Measurements from ENCODE around the gene PXN. TPM values are rescaled to one million over a fixed set of nuclear protein-coding genes. Genes with fewer than 3 reads are reported as not detected.

Gene PXN
- 204 to 247 TPM (median 225 TPM) in 5 replicates for total RNA-seq (2022; extraction: Qiagen RNA extraction; ENCODE audit: low read depth)

GRCh38 chr12:120265473-120266179 lies at the start of gene PXN:
TSS of gene PXN (minus strand) at chr12:120265730. CDS start at chr12:120265629, 101 bp downstream.

DNA sequence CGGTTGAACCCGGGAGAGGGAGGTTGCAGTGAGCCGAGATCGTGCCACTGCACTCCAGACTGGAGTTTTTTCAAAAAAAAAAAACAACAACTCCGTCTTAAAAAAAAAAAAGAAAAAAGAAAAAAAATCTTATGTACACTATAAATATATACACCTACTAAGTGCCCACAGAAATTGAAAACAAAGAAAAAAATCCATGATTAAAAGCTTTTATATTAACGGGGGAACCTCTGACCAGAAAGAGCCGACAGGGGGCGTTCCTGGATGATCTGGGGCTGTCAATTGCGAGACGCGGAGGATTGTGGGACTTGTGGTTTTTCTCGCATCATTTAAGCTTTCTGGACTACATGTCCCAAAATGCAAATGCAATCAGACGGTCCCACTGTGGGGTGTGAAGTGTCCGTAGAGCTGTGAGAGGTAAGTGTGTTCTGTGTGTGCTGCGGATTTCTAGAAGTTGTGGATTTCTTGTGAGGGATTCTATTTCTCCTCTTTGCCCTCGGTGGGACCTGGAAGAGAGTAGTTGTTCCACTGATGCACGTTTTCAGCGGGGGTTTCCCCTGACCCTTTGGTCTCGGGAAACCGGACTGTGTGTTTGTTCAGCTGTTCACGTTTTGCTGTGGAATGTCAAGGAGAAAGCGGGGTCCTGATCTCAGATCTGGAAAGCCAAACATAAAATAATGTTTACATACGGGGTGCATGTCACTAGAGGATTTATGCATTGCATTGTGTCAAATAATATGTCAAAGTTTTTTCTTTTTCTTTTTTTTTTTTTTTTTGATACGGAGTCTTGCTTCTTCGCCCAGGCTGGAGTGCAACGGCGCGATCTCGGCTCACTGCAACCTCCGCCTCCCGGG lies 36.7 kb upstream of the PXN start, which contains the start of gene SIRT4:
Gene SIRT4 (plus strand): TSS at position 360 of the 854 bp plus-strand sequence. CDS start 1,241 bp downstream, outside the sequence.

GRCh38 chr12:120292661-120293531 lies 27.4 kb upstream of the PXN start, which contains the start of gene RNU4-1:
TSS of gene RNU4-1 (minus strand) at chr12:120293237.

DNA sequence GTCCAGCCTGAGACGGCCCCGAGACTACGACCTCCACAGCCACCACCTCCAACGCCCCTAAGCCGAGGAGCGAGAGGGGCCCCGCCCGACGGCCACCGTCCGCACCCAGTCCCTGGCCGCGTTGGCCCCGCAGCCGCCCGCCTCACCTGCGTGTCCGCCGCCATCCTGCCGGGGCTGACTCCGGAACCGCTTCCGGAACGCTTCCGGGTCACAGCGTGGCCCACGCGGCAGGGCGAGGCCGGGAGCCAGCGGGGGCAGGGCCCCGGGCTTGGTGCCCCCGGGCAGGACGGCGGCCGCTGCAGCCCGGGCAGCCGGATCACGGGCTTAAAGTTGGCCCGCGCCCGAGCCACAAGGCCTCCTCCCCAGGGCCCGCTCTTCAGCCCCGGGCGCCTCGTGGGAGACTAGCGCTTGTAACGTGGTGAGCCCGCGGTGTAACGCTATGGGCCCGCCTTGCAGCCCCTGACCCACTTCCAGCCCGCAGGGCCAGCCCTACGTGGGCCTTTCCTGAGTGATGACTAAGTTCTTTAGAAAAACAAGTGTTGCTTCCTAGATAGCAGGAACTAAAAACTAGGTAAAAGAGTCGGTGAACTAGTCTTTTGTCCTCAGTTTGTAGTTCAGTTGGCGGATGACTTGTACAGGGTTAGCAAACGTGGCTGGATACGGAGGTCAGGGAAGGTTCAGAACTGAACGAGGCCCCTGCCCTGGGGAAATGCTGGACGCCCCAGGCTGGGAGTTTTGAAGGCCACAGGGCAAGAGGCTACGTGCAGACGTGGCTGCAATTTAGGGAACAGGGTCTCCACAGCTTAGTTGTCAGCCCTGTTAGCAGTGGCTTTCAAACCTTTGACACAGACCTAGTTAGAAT lies 70.8 kb downstream of the PXN start, which contains the start of gene GCN1:
Gene GCN1 (minus strand): TSS at position 182 of the 862 bp plus-strand sequence. CDS start 18 bp downstream, at position 164.

Other genes starting within 250 kb of the PXN start
- 67.6 to 80.0 TPM (median 78.1 TPM) in 5 replicates for gene RAB35, start 149.0 kb downstream of the PXN start, total RNA-seq (2022; extraction: Qiagen RNA extraction; ENCODE audit: low read depth)
- gene GCN1, start 71.0 kb downstream of the PXN start, total RNA-seq (2022; extraction: Qiagen RNA extraction; ENCODE audit: low read depth): 46.8 to 62.0 TPM (median 57.0 TPM) in 5 replicates
- 3,445 to 3,682 TPM (median 3,497 TPM) in 5 replicates for gene RPLP0, start 64.6 kb downstream of the PXN start, total RNA-seq (2022; extraction: Qiagen RNA extraction; ENCODE audit: low read depth)
- gene RNU4-2, start 26.2 kb upstream of the PXN start, total RNA-seq (2022; extraction: Qiagen RNA extraction; ENCODE audit: low read depth): not detected in 5 replicates
- gene RNU4-1, start 27.5 kb upstream of the PXN start, total RNA-seq (2022; extraction: Qiagen RNA extraction; ENCODE audit: low read depth): not detected in 5 replicates
- gene SIRT4, start 36.6 kb upstream of the PXN start, total RNA-seq (2022; extraction: Qiagen RNA extraction; ENCODE audit: low read depth): 0.48 to 1.7 TPM (median 0.76 TPM) in 5 replicates
- gene PLA2G1B, start 62.0 kb upstream of the PXN start, total RNA-seq (2022; extraction: Qiagen RNA extraction; ENCODE audit: low read depth): not detected in 5 replicates
- gene MSI1, start 103.4 kb upstream of the PXN start, total RNA-seq (2022; extraction: Qiagen RNA extraction; ENCODE audit: low read depth): 0.77 to 1.9 TPM (median 1.4 TPM) in 5 replicates
- 808 to 864 TPM (median 832 TPM) in 5 replicates for gene COX6A1, start 172.4 kb upstream of the PXN start, total RNA-seq (2022; extraction: Qiagen RNA extraction; ENCODE audit: low read depth)
- gene TRIAP1, start 180.7 kb upstream of the PXN start, total RNA-seq (2022; extraction: Qiagen RNA extraction; ENCODE audit: low read depth): 73.0 to 86.4 TPM (median 76.2 TPM) in 5 replicates
- 20.5 to 26.5 TPM (median 24.6 TPM) in 5 replicates for gene GATC, start 180.7 kb upstream of the PXN start, total RNA-seq (2022; extraction: Qiagen RNA extraction; ENCODE audit: low read depth)
- 175 to 219 TPM (median 212 TPM) in 5 replicates for gene SRSF9, start 204.0 kb upstream of the PXN start, total RNA-seq (2022; extraction: Qiagen RNA extraction; ENCODE audit: low read depth)
- 588 to 676 TPM (median 607 TPM) in 5 replicates for gene DYNLL1, start 230.4 kb upstream of the PXN start, total RNA-seq (2022; extraction: Qiagen RNA extraction; ENCODE audit: low read depth)